Measurements from ENCODE around the gene TMEM123. TPM values are rescaled to one million over a fixed set of nuclear protein-coding genes. Genes with fewer than 3 reads are reported as not detected.

TMEM123 gene
- total and polyA plus RNA-seq, 2 of the 4 experiments (the other 2 are of a cell fraction), result 96.9 to 127 TPM

GRCh38 chr11:102494216-102494615 lies 41.7 kb upstream of the TMEM123 start (continued):
- TF ChIP-seq RFX5 (IDR thresholded peaks at IDR 0.05; ENCODE audit: low read depth, low read length) (no peak), SMC3 (IDR thresholded peaks at IDR 0.05; ENCODE audit: low read depth, low read length) (no peak), ELK1 (IDR thresholded peaks at IDR 0.05; ENCODE audit: borderline replicate concordance, low read depth, low read length) (no peak), BHLHE40 (IDR thresholded peaks at IDR 0.05; ENCODE audit: low read depth, low read length) (no peak), POLR2A (IDR thresholded peaks at IDR 0.05; ENCODE audit: low read depth, low read length) (no peak), CEBPB (IDR thresholded peaks at IDR 0.05; ENCODE audit: low read depth, low read length) (no peak)

GRCh38 chr11:102493524-102493923 lies 41.0 kb upstream of the TMEM123 start:
- no peak overlapping the region for H2BK20ac ChIP-seq (ENCODE audit: low read depth, low read length)
- H3K9me1 ChIP-seq (ENCODE audit: insufficient read depth, low read length), result no peaks in the 10 kb centered on the region
- no peak overlapping the region for H2BK120ac ChIP-seq (ENCODE audit: low read depth, low read length)
- H2AK5ac ChIP-seq (ENCODE audit: low read depth, low read length), result no peak overlapping the region
- H3K4me3 ChIP-seq (ENCODE audit: insufficient read depth, low read depth, low read length), result no peak overlapping the region
- no peak overlapping the region for H3K18ac ChIP-seq (ENCODE audit: low read depth, low read length)
- H4K5ac ChIP-seq (ENCODE audit: low read depth, low read length), result no peak overlapping the region
- ATAC-seq (ENCODE audit: low read depth) (no peak), DNase-seq (no peak)
- WGBS, 2 experiments (ENCODE audit: extremely low coverage in 2 of 2, insufficient read length in 1 of 2), result no CpG with 5 or more reads among the region's 5 CpGs
- BruUV-seq (replicated peaks), result no TSS peak
- no peak overlapping the region for H2AFZ ChIP-seq (replicated peaks; ENCODE audit: low read length, poor library complexity)
- no peak overlapping the region for H3K23ac ChIP-seq (ENCODE audit: low read depth, low read length)
- no peak overlapping the region for H3K14ac ChIP-seq (replicated peaks; ENCODE audit: low read depth, low read length)
- H3K56ac ChIP-seq (ENCODE audit: extremely low read depth, insufficient read depth, low read length), result no peak overlapping the region
- no peak overlapping the region for H4K8ac ChIP-seq (ENCODE audit: low read depth in 2 of 2, low read length in 2 of 2)
- no peaks in the 10 kb centered on the region for H4K20me1 ChIP-seq (ENCODE audit: insufficient read depth, low read length)
- no peak overlapping the region for H3K4me2 ChIP-seq (ENCODE audit: low read depth, low read length)
- dilution Hi-C loops (cut with HindIII; ENCODE audit: low sequenced_read_pairs, unreplicated experiment) (no loop called here), intact Hi-C loops (cut with micrococcal nuclease) (no loop called here), in situ Hi-C loops (cut with MboI; ENCODE audit: low sequenced_read_pairs) (loop anchor here (25.0 kb wide), 1 partner anchor 1056 kb away; no protein-coding TSS in a partner anchor)
- H3K9ac ChIP-seq (ENCODE audit: low read depth, low read length), result no peak overlapping the region
- no peaks in the 10 kb centered on the region for H3K36me3 ChIP-seq (ENCODE audit: control insufficient read depth, insufficient read depth, low read length)
- no peak for TF ChIP-seq USF2 (IDR thresholded peaks at IDR 0.05; ENCODE audit: low read depth, low read length)
- no peak for TF ChIP-seq RCOR1 (IDR thresholded peaks at IDR 0.05; ENCODE audit: insufficient replicate concordance, low read length)
- H4K91ac ChIP-seq (ENCODE audit: insufficient read depth, low read depth, low read length), result no peak overlapping the region
- H3K4me1 ChIP-seq (ENCODE audit: control insufficient read depth, insufficient read depth, low read length), result peaks cover 3% of the 10 kb centered on the region; the same call in 1 of the 2 replicates
- H2BK15ac ChIP-seq (ENCODE audit: low read depth, low read length), result no peak overlapping the region
- POLR2A ChIA-PET (ENCODE audit: unreplicated experiment), result no interaction called here
- H3K9me3 ChIP-seq (ENCODE audit: control insufficient read depth, insufficient read depth, low read length), result no peaks in the 10 kb centered on the region
- H3K27ac ChIP-seq (ENCODE audit: insufficient read depth, low read length), result no peak overlapping the region
- no peak overlapping the region for H2AK9ac ChIP-seq (replicated peaks; ENCODE audit: low read depth, low read length, poor library complexity)
- H3K27me3 ChIP-seq (ENCODE audit: control insufficient read depth, insufficient read depth, low read length), result no peaks in the 10 kb centered on the region
- H2BK5ac ChIP-seq (ENCODE audit: low read depth, low read length, poor library complexity, severe bottlenecking), result no peak overlapping the region
- no peaks in the 10 kb centered on the region for H3K79me1 ChIP-seq (ENCODE audit: low read depth in 1 of 2, low read length in 2 of 2)
- H3K4ac ChIP-seq (ENCODE audit: low read depth, low read length), result no peak overlapping the region
- CTCF ChIA-PET, result interaction anchor here (1.5 to 1.7 kb wide), 2 partner anchors 103 to 152 kb away, joined by 4 to 6 read pairs; no protein-coding TSS in a partner anchor
